Activated naive CD4-positive, alpha-beta T cell treated with anti-CD3 and anti-CD28 coated beads, Interleukin-2, amount 10 ng/mL, durations not matched to agents 7 days and 5 days (primary cell): ENCODE data around the gene DOCK2.
A peak's percentile ranks its signal among the peaks of the same experiment; 100 is the strongest.
"Not testable (repeated sequence)": the region's sequence is repeated elsewhere in the genome, so short reads cannot be mapped to it uniquely, and the experiment has no call there.

Experiments
- CTCF ChIA-PET: fragments of 350-600 bp; sonication (Branson Sonifier 250); formaldehyde crosslinking; loops from one replicate; lab custom pipeline; 2021; ENCODE audit warnings: antibody characterized with exemption; lab: Charles Lee
- DNase-seq: peaks from one replicate; pipeline ENCODE4 v3.0.0-alpha.2; 2020
- H3K27ac Mint-ChIP-seq: one replicate; pipeline ENCODE4 v1.8.0; 2021; ENCODE audit warnings: mild to moderate bottlenecking, moderate library complexity, mixed read lengths
- H3K27me3 Mint-ChIP-seq: one replicate; pipeline ENCODE4 v1.8.0; 2021; ENCODE audit warnings: mild to moderate bottlenecking, mixed read lengths
- H3K36me3 Mint-ChIP-seq: one replicate; pipeline ENCODE4 v1.8.0; 2021; ENCODE audit warnings: mixed read lengths
- H3K4me1 Mint-ChIP-seq: one replicate; pipeline ENCODE4 v1.8.0; 2021; ENCODE audit warnings: mixed read lengths
- H3K4me3 Mint-ChIP-seq: one replicate; pipeline ENCODE4 v1.8.0; 2021; ENCODE audit warnings: mild to moderate bottlenecking, moderate library complexity, mixed read lengths
- H3K9me3 Mint-ChIP-seq: one replicate; pipeline ENCODE4 v1.8.0; 2021; ENCODE audit warnings: mixed read lengths

The DOCK2 gene

GRCh38 chr5:169637085-169637548 lies at the start of gene DOCK2:
DOCK2 (plus strand) TSS chr5:169637275; CDS start chr5:169637327, 52 bp downstream.
- CTCF ChIA-PET, result interaction anchor here (1.1 to 2.0 kb wide), 3 partner anchors 11 to 56 kb away, joined by 4 to 14 read pairs (median 6); no protein-coding TSS in a partner anchor
- peaks cover 56% of the 10 kb centered on the region for H3K4me1 Mint-ChIP-seq

GRCh38 chr5:169590602-169591001 lies 46.5 kb upstream of the DOCK2 start:
- Mint-ChIP-seq H3K27me3 (no peaks in the 10 kb centered on the region), H3K4me3 (no peak overlapping the region), H3K4me1 (peaks cover 16% of the 10 kb centered on the region), H3K27ac (no peak overlapping the region), H3K36me3 (peaks cover 62% of the 10 kb centered on the region), H3K9me3 (no peaks in the 10 kb centered on the region)
- DNase-seq, result no peak
- CTCF ChIA-PET, result interaction anchor here (1.8 kb wide), 1 partner anchor 130 kb away, joined by 3 read pairs; no protein-coding TSS in a partner anchor

More at GRCh38 chr5:169637085-169637548, at the start of gene DOCK2:
- Mint-ChIP-seq H3K36me3 (peaks cover 46% of the 10 kb centered on the region), H3K9me3 (peaks cover 20% of the 10 kb centered on the region), H3K27me3 (no peaks in the 10 kb centered on the region), H3K27ac (peak within 1 kb of the TSS; percentile 92), H3K4me3 (peak within 1 kb of the TSS; percentile 86)
- peak; percentile 86 for DNase-seq

GRCh38 chr5:169591636-169592035 lies 45.4 kb upstream of the DOCK2 start:
- peaks cover 60% of the 10 kb centered on the region for H3K36me3 Mint-ChIP-seq
- H3K4me1 Mint-ChIP-seq, result peaks cover 6% of the 10 kb centered on the region
- H3K27ac Mint-ChIP-seq, result no peak overlapping the region
- CTCF ChIA-PET, result no interaction called here
- no peak overlapping the region for H3K4me3 Mint-ChIP-seq
- H3K27me3 Mint-ChIP-seq, result no peaks in the 10 kb centered on the region
- no peak for DNase-seq
- H3K9me3 Mint-ChIP-seq, result no peaks in the 10 kb centered on the region

- H3K9me3 Mint-ChIP-seq, result no peaks in the 10 kb centered on the region
- H3K4me1 Mint-ChIP-seq, result no peaks in the 10 kb centered on the region
- no peaks in the 10 kb centered on the region for H3K27me3 Mint-ChIP-seq
- H3K27ac Mint-ChIP-seq, result no peak overlapping the region
- no peak overlapping the region for H3K4me3 Mint-ChIP-seq
- CTCF ChIA-PET, result interaction anchor here (0.6 kb wide), 1 partner anchor 9 kb away, joined by 3 read pairs; no protein-coding TSS in a partner anchor
- no peak for DNase-seq
- peaks cover 66% of the 10 kb centered on the region for H3K36me3 Mint-ChIP-seq
Observed at GRCh38 chr5:169592937-169593650, 44.0 kb upstream of the DOCK2 start.

- Mint-ChIP-seq H3K36me3 (peaks cover 62% of the 10 kb centered on the region), H3K4me1 (no peaks in the 10 kb centered on the region), H3K27me3 (no peaks in the 10 kb centered on the region), H3K27ac (no peak overlapping the region), H3K9me3 (no peaks in the 10 kb centered on the region), H3K4me3 (no peak overlapping the region)
- DNase-seq, result no peak
- CTCF ChIA-PET, result no interaction called here
Observed at GRCh38 chr5:169595172-169595820, 41.8 kb upstream of the DOCK2 start.

GRCh38 chr5:169599451-169599850 lies 37.6 kb upstream of the DOCK2 start:
- no peak overlapping the region for H3K27ac Mint-ChIP-seq
- CTCF ChIA-PET, result interaction anchor here (1.0 kb wide), 1 partner anchor 18 kb away, joined by 3 read pairs; no protein-coding TSS in a partner anchor
- peaks cover 56% of the 10 kb centered on the region for H3K36me3 Mint-ChIP-seq
- no peak for DNase-seq
- H3K27me3 Mint-ChIP-seq, result no peaks in the 10 kb centered on the region
- H3K4me1 Mint-ChIP-seq, result no peaks in the 10 kb centered on the region
- H3K4me3 Mint-ChIP-seq, result no peak overlapping the region
- no peaks in the 10 kb centered on the region for H3K9me3 Mint-ChIP-seq

- Mint-ChIP-seq H3K4me3 (no peak overlapping the region), H3K9me3 (no peaks in the 10 kb centered on the region), H3K36me3 (peaks cover 47% of the 10 kb centered on the region), H3K27me3 (peaks cover 5% of the 10 kb centered on the region), H3K27ac (no peak overlapping the region), H3K4me1 (no peaks in the 10 kb centered on the region)
- CTCF ChIA-PET, result no interaction called here
- DNase-seq, result no peak
Observed at GRCh38 chr5:169602535-169602934, 34.5 kb upstream of the DOCK2 start.

- Mint-ChIP-seq H3K27me3 (peaks cover 22% of the 10 kb centered on the region), H3K27ac (no peak overlapping the region), H3K9me3 (peaks cover 5% of the 10 kb centered on the region), H3K4me3 (no peak overlapping the region), H3K4me1 (peaks cover 2% of the 10 kb centered on the region), H3K36me3 (peaks cover 25% of the 10 kb centered on the region)
- CTCF ChIA-PET, result no interaction called here
- no peak for DNase-seq
Observed at GRCh38 chr5:169606279-169606678, 30.8 kb upstream of the DOCK2 start.

- DNase-seq, result no peak
- Mint-ChIP-seq H3K27me3 (peaks cover 31% of the 10 kb centered on the region), H3K9me3 (peaks cover 9% of the 10 kb centered on the region), H3K4me3 (no peak overlapping the region), H3K27ac (no peak overlapping the region), H3K4me1 (peaks cover 2% of the 10 kb centered on the region), H3K36me3 (peaks cover 16% of the 10 kb centered on the region)
- CTCF ChIA-PET, result no interaction called here
Observed at GRCh38 chr5:169607882-169608281, 29.2 kb upstream of the DOCK2 start.

GRCh38 chr5:169609716-169610115 lies 27.4 kb upstream of the DOCK2 start:
- CTCF ChIA-PET, result no interaction called here

GRCh38 chr5:169610606-169611005 lies 26.5 kb upstream of the DOCK2 start:
- CTCF ChIA-PET, result no interaction called here
- H3K4me1 Mint-ChIP-seq, result peaks cover 2% of the 10 kb centered on the region
- H3K27ac Mint-ChIP-seq, result no peak overlapping the region
- H3K27me3 Mint-ChIP-seq, result peaks cover 37% of the 10 kb centered on the region
- H3K36me3 Mint-ChIP-seq, result peaks cover 11% of the 10 kb centered on the region
- peaks cover 9% of the 10 kb centered on the region for H3K9me3 Mint-ChIP-seq
- no peak overlapping the region for H3K4me3 Mint-ChIP-seq
- no peak for DNase-seq

More at GRCh38 chr5:169609716-169610115, 27.4 kb upstream of the DOCK2 start:
- H3K36me3 Mint-ChIP-seq, result peaks cover 14% of the 10 kb centered on the region
- DNase-seq, result no peak
- peaks cover 9% of the 10 kb centered on the region for H3K9me3 Mint-ChIP-seq
- H3K27ac Mint-ChIP-seq, result no peak overlapping the region
- H3K4me3 Mint-ChIP-seq, result no peak overlapping the region
- H3K4me1 Mint-ChIP-seq, result peaks cover 2% of the 10 kb centered on the region
- peaks cover 34% of the 10 kb centered on the region for H3K27me3 Mint-ChIP-seq

GRCh38 chr5:169615561-169615960 lies 21.5 kb upstream of the DOCK2 start:
- Mint-ChIP-seq H3K27ac (no peak overlapping the region), H3K4me1 (peaks cover 2% of the 10 kb centered on the region), H3K4me3 (no peak overlapping the region), H3K9me3 (peaks cover 10% of the 10 kb centered on the region), H3K27me3 (peaks cover 39% of the 10 kb centered on the region), H3K36me3 (peaks cover 4% of the 10 kb centered on the region)
- CTCF ChIA-PET, result no interaction called here
- no peak for DNase-seq

GRCh38 chr5:169624307-169624706 lies 12.8 kb upstream of the DOCK2 start:
- CTCF ChIA-PET, result interaction anchor here (0.6 kb wide), 1 partner anchor 664 kb away, joined by 3 read pairs; no protein-coding TSS in a partner anchor
- H3K4me1 Mint-ChIP-seq, H3K9me3 Mint-ChIP-seq, H3K27ac Mint-ChIP-seq, H3K36me3 Mint-ChIP-seq, DNase-seq, H3K4me3 Mint-ChIP-seq: not testable (repeated sequence)
- H3K27me3 Mint-ChIP-seq, result peaks cover 37% of the 10 kb centered on the region

- CTCF ChIA-PET, result no interaction called here
- H3K4me1 Mint-ChIP-seq, result peaks cover 10% of the 10 kb centered on the region
- no peak for DNase-seq
- H3K36me3 Mint-ChIP-seq, result no peaks in the 10 kb centered on the region
- no peaks in the 10 kb centered on the region for H3K9me3 Mint-ChIP-seq
- H3K27me3 Mint-ChIP-seq, result peaks cover 29% of the 10 kb centered on the region
- H3K27ac Mint-ChIP-seq, result no peak overlapping the region
- no peak overlapping the region for H3K4me3 Mint-ChIP-seq
Observed at GRCh38 chr5:169626779-169627178, 10.3 kb upstream of the DOCK2 start.
